Ishikawa (cell line): ENCODE data around the gene NFATC4.
A peak's percentile ranks its signal among the peaks of the same experiment; 100 is the strongest.

Experiments used
- CEBPB ChIP-seq: IDR thresholded peaks from 2 replicates; pipeline ENCODE4 v1.6.1; 2012
- CREB1 ChIP-seq: IDR thresholded peaks from 2 replicates; pipeline ENCODE4 v1.6.1; 2012; ENCODE audit warnings: low read depth
- EGR1 ChIP-seq: IDR thresholded peaks from 2 replicates; pipeline ENCODE4 v1.6.1; 2012
- EP300 ChIP-seq: IDR thresholded peaks from 2 replicates; pipeline ENCODE4 v1.6.1; 2012; ENCODE audit warnings: borderline replicate concordance
- FOXM1 ChIP-seq: IDR thresholded peaks from 2 replicates; pipeline ENCODE4 v1.6.1; 2012; ENCODE audit warnings: low read depth, borderline replicate concordance
- MAX ChIP-seq: IDR thresholded peaks from 2 replicates; pipeline ENCODE4 v1.6.1; 2012
- NFIC ChIP-seq: IDR thresholded peaks from 2 replicates; pipeline ENCODE4 v1.6.1; 2012
- RAD21 ChIP-seq: IDR thresholded peaks from 2 replicates; pipeline ENCODE4 v1.6.1; 2012; ENCODE audit warnings: low read depth
- REST ChIP-seq: IDR thresholded peaks from 2 replicates; pipeline ENCODE4 v1.6.1; 2012; ENCODE audit warnings: low read depth, mild to moderate bottlenecking
- TAF1 ChIP-seq: IDR thresholded peaks from 2 replicates; pipeline ENCODE4 v1.6.1; 2012; ENCODE audit warnings: low read depth, mild to moderate bottlenecking
- TCF12 ChIP-seq: IDR thresholded peaks from 2 replicates; pipeline ENCODE4 v1.6.1; 2012; ENCODE audit warnings: low read depth
- TEAD4 ChIP-seq: IDR thresholded peaks from 2 replicates; pipeline ENCODE4 v1.6.1; 2012
- USF1 ChIP-seq: IDR thresholded peaks from 2 replicates; pipeline ENCODE4 v1.6.1; 2012
- YY1 ChIP-seq: IDR thresholded peaks from 2 replicates; pipeline ENCODE4 v1.6.1; 2012; ENCODE audit warnings: low read depth
- ZBTB7A ChIP-seq: IDR thresholded peaks from 2 replicates; pipeline ENCODE4 v1.6.1; 2012; ENCODE audit warnings: low read depth

Gene NFATC4

GRCh38 chr14:24384169-24384568 lies 16.2 kb downstream of the NFATC4 start:
- TF ChIP-seq MAX (no peak), RAD21 (no peak), YY1 (no peak), TEAD4 (no peak), ZBTB7A (no peak), CREB1 (no peak), CEBPB (no peak), TAF1 (no peak), EP300 (no peak), NFIC (no peak), FOXM1 (no peak)

GRCh38 chr14:24385524-24385923 lies 17.5 kb downstream of the NFATC4 start:
- no peak for TF ChIP-seq TAF1
- TF ChIP-seq FOXM1 = no peak
- no peak for TF ChIP-seq RAD21
- TF ChIP-seq YY1 = no peak
- TF ChIP-seq EGR1 = no peak
- no peak for TF ChIP-seq MAX
- no peak for TF ChIP-seq TEAD4

GRCh38 chr14:24387009-24387345 lies 19.0 kb downstream of the NFATC4 start:
- no peak for TF ChIP-seq USF1
- no peak for TF ChIP-seq MAX
- TF ChIP-seq REST = no peak
- no peak for TF ChIP-seq CEBPB
- no peak for TF ChIP-seq FOXM1
- TF ChIP-seq TCF12 = no peak
- no peak for TF ChIP-seq TAF1
- TF ChIP-seq EGR1 = no peak
- no peak for TF ChIP-seq ZBTB7A
- no peak for TF ChIP-seq YY1
- TF ChIP-seq NFIC = no peak
- TF ChIP-seq EP300 = no peak

- TF ChIP-seq CREB1 = no peak
- TF ChIP-seq REST = no peak
- no peak for TF ChIP-seq EP300
- no peak for TF ChIP-seq NFIC
- no peak for TF ChIP-seq FOXM1
- no peak for TF ChIP-seq USF1
- TF ChIP-seq TEAD4 = no peak
- no peak for TF ChIP-seq CEBPB
- no peak for TF ChIP-seq EGR1
- no peak for TF ChIP-seq RAD21
- TF ChIP-seq TCF12 = no peak
- TF ChIP-seq YY1 = no peak
These were observed 20.6 kb downstream of the NFATC4 start for GRCh38 chr14:24388474-24389179.

GRCh38 chr14:24389226-24389848 lies 21.4 kb downstream of the NFATC4 start:
- TF ChIP-seq EP300 (no peak), CREB1 (no peak), FOXM1 (no peak), USF1 (peak; percentile 80), TAF1 (no peak), REST (no peak)
